COLO668 (cell line): ENCODE measurements around the gene ADSS1.

Experiments
- DNase-seq: peaks from one replicate; lab custom pipeline; 2025; ENCODE audit not compliant: unreplicated experiment; lab: John Stamatoyannopoulos, UW

The ADSS1 gene

DNA sequence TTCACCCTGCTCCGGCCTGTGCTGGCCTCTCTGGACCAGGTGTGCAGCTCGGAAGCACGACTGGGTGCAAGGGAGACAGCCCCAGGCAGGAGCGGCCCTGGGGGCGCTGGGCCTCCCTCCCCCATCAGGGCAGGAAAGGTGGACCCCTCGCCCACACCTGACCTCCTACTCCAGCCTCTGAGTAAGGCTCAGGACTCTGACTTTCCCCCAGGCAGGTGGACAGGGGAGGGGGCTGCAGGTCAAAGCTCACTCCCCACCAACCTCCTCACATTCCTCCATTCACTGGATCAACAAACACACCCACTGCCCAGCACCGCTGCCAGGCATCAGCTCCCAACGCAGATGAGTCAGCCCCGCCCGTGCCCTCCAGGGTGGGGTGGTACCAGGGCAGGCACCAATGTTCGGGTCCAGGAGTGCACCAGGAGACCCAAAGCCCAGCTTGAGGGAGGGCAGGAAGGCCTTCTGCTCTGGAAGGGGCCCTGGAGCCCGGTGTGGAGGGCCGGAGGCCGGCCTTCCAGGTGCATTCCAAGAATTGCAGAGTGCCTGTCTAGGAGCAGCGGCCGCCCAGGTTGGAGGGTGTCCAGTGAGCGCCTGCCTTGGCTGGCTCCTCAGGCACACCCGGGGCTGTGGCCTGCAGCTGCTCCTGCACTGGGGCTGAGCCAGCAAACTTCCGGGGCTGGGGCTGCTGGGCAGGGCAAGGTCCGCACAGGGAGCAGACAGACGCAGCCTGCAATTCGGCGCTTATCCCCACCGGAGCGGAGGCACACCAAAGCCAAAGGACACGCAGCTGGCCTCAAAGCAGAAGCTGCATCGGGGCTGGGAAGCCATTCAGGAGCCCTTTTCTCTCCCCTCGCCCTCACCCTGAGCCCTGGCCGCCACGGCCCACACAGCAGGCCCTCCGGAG lies 36.2 kb upstream of the ADSS1 start:
- DNase-seq, result peak; percentile 94

DNA sequence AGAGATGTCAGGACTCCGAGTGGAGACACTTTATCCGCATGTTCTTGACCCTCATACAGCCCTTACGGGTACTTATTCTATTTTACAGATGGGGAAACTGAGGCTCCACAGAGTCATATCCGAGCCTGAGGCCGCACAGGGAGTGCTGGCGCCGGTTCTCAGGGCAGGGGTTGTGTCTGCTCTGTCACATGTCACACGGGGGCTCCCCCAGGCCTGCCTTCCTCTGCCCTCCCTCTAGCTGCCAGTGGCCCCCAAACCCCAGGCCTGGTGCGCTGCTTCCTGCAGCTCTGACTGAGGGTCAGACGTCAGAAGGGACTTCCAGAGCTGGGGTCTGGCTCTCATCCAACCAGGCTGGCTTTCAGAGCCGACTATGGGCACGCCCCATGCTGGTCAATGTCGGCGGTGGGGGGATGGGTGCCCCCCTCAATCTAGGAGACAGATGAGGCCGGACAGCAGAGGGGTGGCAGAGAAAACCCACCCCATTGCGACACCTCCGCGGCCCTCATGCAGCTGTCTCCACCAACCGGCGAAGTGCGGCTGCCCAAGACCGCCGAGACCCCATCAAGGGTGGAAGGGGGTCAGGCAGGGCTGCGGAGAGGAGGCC lies 35.4 kb upstream of the ADSS1 start:
- DNase-seq, result peak; percentile 57

- DNase-seq, result peak; percentile 86
These were observed 34.7 kb upstream of the ADSS1 start, which contains the start of gene INF2 for GRCh38 chr14:104689109-104689880. TSS of gene INF2 (plus strand) at chr14:104689618. CDS start at chr14:104701366, 11,748 bp downstream.

DNA sequence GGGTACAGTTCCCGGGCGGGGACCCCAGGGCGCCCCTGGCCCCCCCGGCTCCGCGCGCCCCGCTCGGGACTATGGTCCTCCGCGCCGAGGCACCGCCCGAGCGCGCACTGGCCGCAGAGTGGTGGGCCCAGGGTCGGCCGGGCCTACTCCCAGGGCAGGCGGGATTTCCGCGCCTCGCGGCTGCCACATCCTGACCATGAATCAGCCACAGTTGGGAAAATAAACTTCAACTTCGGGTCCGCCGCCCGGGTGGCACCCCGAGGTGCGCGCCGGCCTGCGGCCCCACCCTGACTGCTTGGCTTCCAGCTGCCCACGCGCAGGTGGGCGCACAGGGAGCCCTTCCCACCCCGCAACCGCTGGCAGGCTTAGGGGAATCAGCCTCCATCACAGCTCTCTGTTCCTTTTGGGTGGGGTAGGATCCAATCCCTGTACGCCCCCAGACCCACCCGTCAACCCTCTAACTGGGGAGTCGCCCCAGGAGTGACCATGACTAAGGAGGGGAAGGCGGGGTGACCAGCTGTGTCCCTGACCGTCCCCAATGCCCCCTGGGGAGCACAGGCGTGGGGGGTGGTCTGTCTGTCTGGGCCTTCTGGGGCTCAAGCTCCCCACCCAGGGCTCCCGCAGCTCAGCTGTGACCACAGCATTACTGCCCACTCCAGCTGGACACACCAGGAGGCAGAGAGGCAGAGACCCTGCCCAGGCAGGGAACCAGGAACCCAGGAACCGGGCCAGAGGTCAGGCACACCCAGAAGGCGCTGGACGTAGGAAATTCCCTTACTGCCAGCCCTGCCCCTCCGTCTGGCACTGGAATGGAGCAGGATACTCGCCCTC lies 33.9 kb upstream of the ADSS1 start:
- DNase-seq, result peak; percentile 40

DNA sequence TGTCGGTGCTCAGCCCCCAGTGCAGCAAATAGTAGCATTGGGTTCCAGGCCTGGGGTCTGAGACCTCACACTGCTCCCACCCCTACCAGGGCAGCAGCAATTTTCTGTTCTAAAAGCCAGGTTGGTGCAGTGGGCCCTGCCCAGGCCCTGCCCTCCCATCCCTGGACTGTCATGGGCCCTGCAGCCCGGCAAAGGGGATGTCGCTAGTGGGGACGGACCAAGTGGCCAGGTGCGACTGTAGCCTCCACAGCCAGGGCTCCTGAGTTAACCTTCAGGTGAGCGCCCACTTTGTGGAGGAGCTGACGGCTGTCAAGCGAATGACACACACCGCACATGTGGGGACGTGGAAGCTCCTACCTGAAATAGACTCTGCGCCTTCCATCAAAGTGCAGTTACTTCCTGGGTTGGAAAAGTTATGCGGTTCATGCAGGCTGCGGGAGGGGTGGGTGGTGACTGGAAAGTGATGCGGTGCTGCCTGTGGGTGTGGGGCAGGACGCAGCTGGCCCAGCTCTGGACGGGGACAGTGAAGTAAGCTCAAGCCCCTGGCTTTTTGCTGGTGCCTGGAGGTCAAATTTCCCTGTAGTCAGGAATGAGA lies 33.1 kb upstream of the ADSS1 start:
- DNase-seq, result peak; percentile 63

GRCh38 chr14:104691546-104692260 lies 32.3 kb upstream of the ADSS1 start:
- DNase-seq, result no peak

DNA sequence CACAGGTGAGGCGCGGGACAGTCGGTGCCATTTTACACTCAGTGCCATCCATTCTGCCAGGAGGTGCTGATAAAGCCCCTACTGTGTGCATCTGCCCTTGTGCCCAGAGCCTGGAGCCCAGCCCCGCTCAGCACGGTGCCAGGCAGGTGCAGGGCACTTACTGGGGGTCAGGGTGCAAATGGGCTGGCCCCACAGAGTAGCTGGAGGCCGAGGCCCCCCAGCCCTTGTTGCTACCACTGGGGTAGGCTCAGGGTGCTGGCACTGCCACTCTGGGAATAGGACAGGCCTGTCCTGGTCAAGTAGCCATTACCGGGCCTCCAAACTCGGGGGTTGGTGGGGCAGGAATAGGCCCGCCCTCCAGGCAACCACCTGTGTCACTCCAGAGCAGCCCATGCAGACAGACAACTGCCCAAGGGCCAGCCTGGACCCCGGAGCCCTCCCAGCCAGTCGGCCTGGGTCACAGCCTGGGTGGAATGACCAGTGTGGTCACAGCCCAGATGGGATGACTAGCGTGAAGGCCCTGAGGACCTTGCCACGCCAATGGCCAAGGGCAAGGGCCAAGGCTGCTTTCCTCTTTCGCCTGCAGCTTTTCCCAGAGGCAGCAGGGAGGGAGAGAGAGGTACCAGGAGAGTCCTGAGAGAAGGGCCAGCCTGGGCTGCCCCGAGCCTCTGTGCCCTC lies 31.6 kb upstream of the ADSS1 start:
- DNase-seq, result no peak

DNA sequence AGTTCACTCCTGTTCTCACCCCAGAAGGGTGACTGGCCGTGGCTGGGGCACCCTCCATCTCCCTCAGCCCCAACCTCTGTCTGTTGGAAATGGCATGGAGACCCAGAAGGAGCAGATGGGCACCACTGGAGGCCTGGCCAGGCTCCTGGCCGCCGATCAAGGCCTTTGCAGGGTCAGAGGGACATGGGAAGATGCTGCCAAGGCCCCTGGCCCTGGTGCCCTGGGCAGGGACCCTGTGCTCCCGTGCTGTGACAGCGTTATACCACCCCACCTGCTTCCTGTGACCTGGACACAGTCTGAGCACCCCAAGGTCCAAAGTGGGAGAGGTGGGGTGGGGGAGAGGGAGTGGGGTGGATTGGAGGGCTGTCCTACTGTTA lies 31.1 kb upstream of the ADSS1 start:
- DNase-seq, result no peak

GRCh38 chr14:104693482-104694431 lies 30.3 kb upstream of the ADSS1 start:
- DNase-seq, result no peak

- peak; percentile 83 for DNase-seq
These were observed 29.5 kb upstream of the ADSS1 start for GRCh38 chr14:104694475-104694950.

- peak; percentile 90 for DNase-seq
These were observed 28.9 kb upstream of the ADSS1 start for GRCh38 chr14:104694991-104695659.

GRCh38 chr14:104695660-104696000 lies 28.4 kb upstream of the ADSS1 start:
- DNase-seq, result no peak

DNA sequence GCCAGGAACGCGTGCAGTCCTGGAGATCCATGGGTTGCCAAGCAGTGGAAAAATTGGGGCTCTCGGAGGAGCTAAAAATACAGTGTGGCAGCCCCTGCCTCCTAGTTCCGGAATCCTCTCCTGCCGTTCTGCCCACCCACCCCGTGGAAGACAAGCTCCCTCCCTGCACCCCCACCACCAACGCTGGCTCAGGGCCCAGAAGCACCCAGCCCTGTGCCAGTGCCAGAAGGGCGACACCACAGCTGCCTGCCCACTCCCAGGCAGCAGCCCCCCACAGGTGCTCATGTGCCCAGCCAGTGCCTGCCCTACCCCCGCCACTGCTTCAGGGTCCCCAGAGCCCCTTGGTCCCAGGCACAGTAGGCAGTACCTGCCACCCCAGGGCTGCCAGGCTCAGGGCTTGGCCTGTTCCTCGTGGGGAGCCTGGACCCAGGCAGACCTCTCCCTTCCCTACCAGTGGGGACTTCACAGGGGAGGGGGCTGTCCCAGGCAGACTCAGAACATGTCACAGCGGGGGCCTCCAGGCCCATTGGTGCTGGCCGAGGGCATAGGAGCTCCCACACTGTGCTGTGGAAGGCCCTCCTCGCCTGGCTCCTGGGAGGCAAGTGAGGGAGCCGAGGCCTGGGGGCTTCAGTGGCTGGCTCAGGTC lies 27.2 kb upstream of the ADSS1 start:
- DNase-seq, result no peak

DNA sequence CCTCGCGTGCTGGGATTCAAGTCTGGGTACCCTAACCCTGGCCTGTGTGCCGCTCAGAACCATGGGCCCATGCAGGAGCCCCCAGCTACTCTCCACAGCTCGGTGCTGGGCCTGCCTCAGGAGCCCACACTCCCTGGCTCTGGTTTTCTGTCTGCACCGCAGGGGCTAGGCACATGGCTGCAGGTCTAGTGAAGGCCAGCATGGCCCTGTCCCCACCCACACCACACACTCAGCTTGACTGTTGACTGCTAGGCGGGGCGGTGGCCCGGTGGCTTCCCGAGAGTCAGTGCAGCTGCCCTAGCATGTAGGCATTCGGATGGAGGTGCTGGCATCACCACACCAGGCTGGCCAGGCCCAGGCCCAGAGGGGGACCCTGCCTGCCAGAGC lies 26.7 kb upstream of the ADSS1 start:
- DNase-seq, result no peak

- DNase-seq, result no peak
These were observed 26.0 kb upstream of the ADSS1 start for GRCh38 chr14:104697892-104698583.

DNA sequence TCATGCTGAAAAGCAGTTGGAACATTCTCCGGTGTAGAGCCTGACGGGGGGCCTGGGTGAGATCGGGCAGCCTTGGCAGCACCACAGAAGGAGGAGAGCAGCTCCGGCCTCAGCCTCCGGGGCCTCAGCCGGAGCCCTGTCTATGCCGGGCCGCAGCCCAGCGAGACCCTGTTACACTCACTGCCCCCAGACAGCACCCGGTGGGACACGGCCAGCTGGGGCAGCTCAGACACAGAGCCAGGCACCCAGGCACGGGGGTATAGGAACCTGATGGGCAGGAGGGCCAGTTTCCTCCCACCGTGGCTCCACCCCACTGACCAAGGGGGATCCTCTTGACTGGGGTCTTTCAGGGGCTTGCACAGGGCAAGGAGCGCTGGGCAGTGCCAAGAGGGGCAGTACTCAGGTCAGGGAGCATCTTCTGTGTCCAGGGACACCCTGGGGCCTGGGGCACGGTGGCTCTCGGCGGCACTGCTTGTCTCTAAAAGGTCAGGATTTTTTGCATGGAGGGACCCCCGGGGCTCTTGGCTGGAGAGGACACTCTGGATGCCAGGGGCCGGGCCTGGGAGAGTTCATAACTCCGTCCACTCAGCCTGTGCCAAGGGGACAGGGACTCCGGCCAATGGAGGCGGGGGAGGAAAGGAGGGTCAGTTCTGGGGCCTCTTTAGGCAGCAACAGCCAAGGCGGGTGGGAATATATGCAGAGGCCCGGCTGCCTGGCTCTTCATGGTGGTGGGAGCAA lies 25.2 kb upstream of the ADSS1 start:
- DNase-seq, result no peak
